ENCODE results near the gene GPR39.

The GPR39 gene

GRCh38 chr2:132654968-132655367, 238.4 kb downstream of the GPR39 start:
- no peak overlapping the region for H3K27ac ChIP-seq (ENCODE audit: low read depth, low read length)
- no peak overlapping the region for H3K4ac ChIP-seq (ENCODE audit: low read depth, low read length)
- no peak overlapping the region for H3K14ac ChIP-seq (ENCODE audit: low read length)
- no peak overlapping the region for H2BK120ac ChIP-seq (ENCODE audit: insufficient read depth, low read length, poor library complexity)
- no peaks in the 10 kb centered on the region for H3K27me3 ChIP-seq (ENCODE audit: insufficient read depth, low read length)
- WGBS (ENCODE audit: extremely low coverage, insufficient coverage, insufficient read length): no CpG with 5 or more reads among the region's 7 CpGs
- no peaks in the 10 kb centered on the region for H3K36me3 ChIP-seq (ENCODE audit: control insufficient read depth in 1 of 2, insufficient read depth in 2 of 2, low read length in 2 of 2)
- H3K18ac ChIP-seq (ENCODE audit: low read length): no peak overlapping the region
- H3K4me1 ChIP-seq (ENCODE audit: control insufficient read depth in 1 of 2, insufficient read depth in 2 of 2, low read length in 2 of 2): no peaks in the 10 kb centered on the region
- no peak overlapping the region for H4K8ac ChIP-seq (ENCODE audit: low read depth, low read length)
- no peak overlapping the region for H3K4me3 ChIP-seq (ENCODE audit: low read depth, low read length)
- H2BK5ac ChIP-seq (ENCODE audit: low read depth, low read length, poor library complexity): no peak overlapping the region
- no peak overlapping the region for H2AFZ ChIP-seq (ENCODE audit: insufficient read depth, low read length, poor library complexity)
- H3K9me3 ChIP-seq (ENCODE audit: insufficient read depth, low read depth, low read length): no peaks in the 10 kb centered on the region
- no peak overlapping the region for H2AK5ac ChIP-seq (ENCODE audit: low read length)
- H4K12ac ChIP-seq (ENCODE audit: low read depth, low read length): no peak overlapping the region
- DNase-seq: no peak
- no peak overlapping the region for H3K9ac ChIP-seq (ENCODE audit: low read length)
- H3K23ac ChIP-seq (ENCODE audit: low read length): no peak overlapping the region
- H4K91ac ChIP-seq (ENCODE audit: low read depth, low read length): no peak overlapping the region
- no peak overlapping the region for H3K4me2 ChIP-seq (ENCODE audit: low read length)
- no peak overlapping the region for H2BK12ac ChIP-seq (ENCODE audit: low read length)
- H3K79me1 ChIP-seq (ENCODE audit: low read length): no peaks in the 10 kb centered on the region
- H3K79me2 ChIP-seq (ENCODE audit: control insufficient read depth, insufficient read depth, low read length, poor library complexity): no peaks in the 10 kb centered on the region

DNA sequence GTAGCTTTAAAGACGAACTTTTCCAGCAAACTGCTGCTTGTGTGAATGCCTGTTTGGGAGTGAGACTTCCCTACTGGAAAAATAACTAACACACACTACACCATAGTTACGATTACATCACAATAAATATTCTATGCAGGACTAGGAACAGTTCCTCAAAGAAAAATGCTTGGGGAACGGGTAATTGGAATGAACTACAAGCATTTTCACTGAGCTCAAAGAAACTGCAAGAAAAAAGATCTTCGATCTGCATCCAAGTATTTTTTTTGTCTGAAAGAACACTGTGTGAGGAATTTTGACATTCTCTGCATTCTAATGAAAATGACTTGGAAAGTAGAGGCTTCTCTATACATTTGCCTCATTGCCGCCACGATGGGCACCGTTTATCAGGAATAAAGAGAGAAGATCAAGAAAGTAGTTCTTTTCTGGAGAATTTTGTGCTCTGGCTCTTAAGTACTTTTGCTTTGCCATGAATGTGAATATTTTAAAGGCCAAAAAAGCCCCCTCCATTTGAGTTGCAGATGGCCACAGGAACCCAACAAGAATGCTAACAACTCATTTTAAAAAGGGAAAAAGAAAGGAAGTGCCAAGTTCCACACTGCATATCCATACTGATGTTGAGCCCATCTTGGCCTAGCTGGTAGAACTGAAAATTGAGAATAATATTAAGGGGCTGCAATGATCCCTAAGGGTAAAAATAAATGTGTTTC, 239.8 kb downstream of the GPR39 start:
- Histone ChIP-seq H3K4me1 (ENCODE audit: control insufficient read depth in 1 of 2, insufficient read depth in 2 of 2, low read length in 2 of 2) (no peaks in the 10 kb centered on the region), H3K9me3 (ENCODE audit: insufficient read depth, low read depth, low read length) (no peaks in the 10 kb centered on the region), H2AFZ (ENCODE audit: insufficient read depth, low read length, poor library complexity) (no peak overlapping the region), H4K91ac (ENCODE audit: low read depth, low read length) (no peak overlapping the region), H3K14ac (ENCODE audit: low read length) (no peak overlapping the region), H3K36me3 (ENCODE audit: control insufficient read depth in 1 of 2, insufficient read depth in 2 of 2, low read length in 2 of 2) (no peaks in the 10 kb centered on the region), H2BK5ac (ENCODE audit: low read depth, low read length, poor library complexity) (no peak overlapping the region), H3K27ac (ENCODE audit: low read depth, low read length) (no peak overlapping the region), H3K18ac (ENCODE audit: low read length) (no peak overlapping the region), H2AK5ac (ENCODE audit: low read length) (no peak overlapping the region), H4K8ac (ENCODE audit: low read depth, low read length) (no peak overlapping the region), H4K12ac (ENCODE audit: low read depth, low read length) (no peak overlapping the region), H3K79me1 (ENCODE audit: low read length) (no peaks in the 10 kb centered on the region), H3K4ac (ENCODE audit: low read depth, low read length) (no peak overlapping the region), H3K79me2 (ENCODE audit: control insufficient read depth, insufficient read depth, low read length, poor library complexity) (no peaks in the 10 kb centered on the region), H3K4me3 (ENCODE audit: low read depth, low read length) (no peak overlapping the region), H2BK12ac (ENCODE audit: low read length) (no peak overlapping the region), H3K9ac (ENCODE audit: low read length) (no peak overlapping the region), H2BK120ac (ENCODE audit: insufficient read depth, low read length, poor library complexity) (no peak overlapping the region), H3K23ac (ENCODE audit: low read length) (no peak overlapping the region), H3K4me2 (ENCODE audit: low read length) (no peak overlapping the region), H3K27me3 (ENCODE audit: insufficient read depth, low read length) (no peaks in the 10 kb centered on the region)
- DNase-seq: no peak
- WGBS (ENCODE audit: extremely low coverage, insufficient coverage, insufficient read length): no CpG with 5 or more reads among the region's 7 CpGs

GRCh38 chr2:132659331-132659730, 242.7 kb downstream of the GPR39 start:
- H2BK5ac ChIP-seq (ENCODE audit: low read depth, low read length, poor library complexity): no peak overlapping the region
- no peak overlapping the region for H3K4me3 ChIP-seq (ENCODE audit: low read depth, low read length)
- H3K9me3 ChIP-seq (ENCODE audit: insufficient read depth, low read depth, low read length): no peaks in the 10 kb centered on the region
- no peaks in the 10 kb centered on the region for H3K79me2 ChIP-seq (ENCODE audit: control insufficient read depth, insufficient read depth, low read length, poor library complexity)
- no peaks in the 10 kb centered on the region for H3K27me3 ChIP-seq (ENCODE audit: insufficient read depth, low read length)
- no peaks in the 10 kb centered on the region for H3K36me3 ChIP-seq (ENCODE audit: control insufficient read depth in 1 of 2, insufficient read depth in 2 of 2, low read length in 2 of 2)
- no peak overlapping the region for H3K14ac ChIP-seq (ENCODE audit: low read length)
- no peak for DNase-seq
- WGBS (ENCODE audit: extremely low coverage, insufficient coverage, insufficient read length): no CpG with 5 or more reads among the region's 3 CpGs
- H2AFZ ChIP-seq (ENCODE audit: insufficient read depth, low read length, poor library complexity): no peak overlapping the region
- H4K91ac ChIP-seq (ENCODE audit: low read depth, low read length): no peak overlapping the region
- H3K18ac ChIP-seq (ENCODE audit: low read length): no peak overlapping the region
- no peak overlapping the region for H2BK120ac ChIP-seq (ENCODE audit: insufficient read depth, low read length, poor library complexity)
- no peak overlapping the region for H3K4ac ChIP-seq (ENCODE audit: low read depth, low read length)
- no peak overlapping the region for H3K9ac ChIP-seq (ENCODE audit: low read length)
- no peak overlapping the region for H3K4me2 ChIP-seq (ENCODE audit: low read length)
- no peak overlapping the region for H4K12ac ChIP-seq (ENCODE audit: low read depth, low read length)
- no peak overlapping the region for H3K23ac ChIP-seq (ENCODE audit: low read length)
- no peak overlapping the region for H4K8ac ChIP-seq (ENCODE audit: low read depth, low read length)
- no peak overlapping the region for H3K27ac ChIP-seq (ENCODE audit: low read depth, low read length)
- H3K79me1 ChIP-seq (ENCODE audit: low read length): no peaks in the 10 kb centered on the region
- H3K4me1 ChIP-seq (ENCODE audit: control insufficient read depth in 1 of 2, insufficient read depth in 2 of 2, low read length in 2 of 2): no peaks in the 10 kb centered on the region
- H2BK12ac ChIP-seq (ENCODE audit: low read length): no peak overlapping the region
- no peak overlapping the region for H2AK5ac ChIP-seq (ENCODE audit: low read length)

- H4K91ac ChIP-seq (ENCODE audit: low read depth, low read length): no peak overlapping the region
- H4K12ac ChIP-seq (ENCODE audit: low read depth, low read length): no peak overlapping the region
- no peak overlapping the region for H3K4me3 ChIP-seq (ENCODE audit: low read depth, low read length)
- H2BK120ac ChIP-seq (ENCODE audit: insufficient read depth, low read length, poor library complexity): no peak overlapping the region
- H3K9ac ChIP-seq (ENCODE audit: low read length): no peak overlapping the region
- no peak overlapping the region for H3K23ac ChIP-seq (ENCODE audit: low read length)
- H3K4ac ChIP-seq (ENCODE audit: low read depth, low read length): no peak overlapping the region
- H2AFZ ChIP-seq (ENCODE audit: insufficient read depth, low read length, poor library complexity): no peak overlapping the region
- H3K4me2 ChIP-seq (ENCODE audit: low read length): no peak overlapping the region
- DNase-seq: no peak
- H3K27me3 ChIP-seq (ENCODE audit: insufficient read depth, low read length): no peaks in the 10 kb centered on the region
- no peak overlapping the region for H4K8ac ChIP-seq (ENCODE audit: low read depth, low read length)
- no CpG with 5 or more reads among the region's 3 CpGs for WGBS (ENCODE audit: extremely low coverage, insufficient coverage, insufficient read length)
- H2BK5ac ChIP-seq (ENCODE audit: low read depth, low read length, poor library complexity): no peak overlapping the region
- no peak overlapping the region for H3K18ac ChIP-seq (ENCODE audit: low read length)
- H3K36me3 ChIP-seq (ENCODE audit: control insufficient read depth in 1 of 2, insufficient read depth in 2 of 2, low read length in 2 of 2): no peaks in the 10 kb centered on the region
- no peaks in the 10 kb centered on the region for H3K9me3 ChIP-seq (ENCODE audit: insufficient read depth, low read depth, low read length)
- H2BK12ac ChIP-seq (ENCODE audit: low read length): no peak overlapping the region
- H3K4me1 ChIP-seq (ENCODE audit: control insufficient read depth in 1 of 2, insufficient read depth in 2 of 2, low read length in 2 of 2): no peaks in the 10 kb centered on the region
- H3K79me1 ChIP-seq (ENCODE audit: low read length): no peaks in the 10 kb centered on the region
- H2AK5ac ChIP-seq (ENCODE audit: low read length): no peak overlapping the region
- no peak overlapping the region for H3K14ac ChIP-seq (ENCODE audit: low read length)
- no peak overlapping the region for H3K27ac ChIP-seq (ENCODE audit: low read depth, low read length)
- H3K79me2 ChIP-seq (ENCODE audit: control insufficient read depth, insufficient read depth, low read length, poor library complexity): no peaks in the 10 kb centered on the region
Measured at GRCh38 chr2:132662732-132663131, 246.1 kb downstream of the GPR39 start.

All from trophoblast cell (in vitro differentiated cells and primary cell).